GM19397 (cell line): ENCODE data around the gene DHTKD1.
"Not testable (repeated sequence)": the region's sequence is repeated elsewhere in the genome, so short reads cannot be mapped to it uniquely, and the experiment has no call there.

Experiments used
- ATAC-seq: cut with Tn5 transposase; IDR thresholded peaks from one replicate; pipeline ENCODE4 v1.9.1; 2021; ENCODE audit warnings: mild to moderate bottlenecking, moderate library complexity; ENCODE audit not compliant: unreplicated experiment

The DHTKD1 gene

DNA sequence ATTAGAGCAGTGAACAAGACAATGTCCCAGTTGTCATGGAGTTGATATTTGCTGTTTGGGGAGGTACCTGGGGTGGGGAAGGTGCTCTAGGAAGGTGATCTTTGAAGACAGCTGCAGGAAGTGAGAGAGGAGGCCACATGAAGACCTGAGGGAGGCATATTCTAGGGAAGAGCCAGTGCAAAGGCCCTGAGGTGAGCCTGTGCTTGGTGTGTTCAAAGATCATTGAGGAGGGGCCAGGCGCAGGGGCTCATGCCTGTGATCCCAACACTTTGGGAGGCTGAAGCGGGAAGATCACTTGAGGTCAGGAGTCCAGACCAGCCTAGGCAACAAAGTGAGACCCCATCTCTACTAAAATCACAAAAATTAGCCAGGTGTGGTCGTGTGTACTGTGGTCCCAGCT, 75.8 kb downstream of the DHTKD1 start:
- ATAC-seq, result no peak

DNA sequence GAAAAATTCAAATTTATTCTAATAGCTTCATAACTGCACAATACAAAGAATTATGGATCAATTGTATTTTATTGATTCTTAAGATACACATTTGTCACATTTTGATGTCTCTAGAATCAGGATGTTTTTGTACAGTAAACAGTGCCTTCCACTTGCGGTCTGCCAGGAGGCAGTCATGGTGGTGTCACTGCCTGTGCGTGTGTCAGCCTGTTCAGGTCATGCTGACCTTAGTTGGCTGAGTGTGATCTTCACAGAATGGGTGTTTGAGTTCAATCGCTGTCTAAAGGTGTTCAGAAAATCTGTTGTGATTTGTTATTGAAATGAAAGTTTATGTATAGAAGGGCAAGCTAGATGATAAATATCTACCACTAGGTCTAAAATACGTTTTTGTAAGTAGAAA, 81.4 kb downstream of the DHTKD1 start:
- ATAC-seq, result no peak

DNA sequence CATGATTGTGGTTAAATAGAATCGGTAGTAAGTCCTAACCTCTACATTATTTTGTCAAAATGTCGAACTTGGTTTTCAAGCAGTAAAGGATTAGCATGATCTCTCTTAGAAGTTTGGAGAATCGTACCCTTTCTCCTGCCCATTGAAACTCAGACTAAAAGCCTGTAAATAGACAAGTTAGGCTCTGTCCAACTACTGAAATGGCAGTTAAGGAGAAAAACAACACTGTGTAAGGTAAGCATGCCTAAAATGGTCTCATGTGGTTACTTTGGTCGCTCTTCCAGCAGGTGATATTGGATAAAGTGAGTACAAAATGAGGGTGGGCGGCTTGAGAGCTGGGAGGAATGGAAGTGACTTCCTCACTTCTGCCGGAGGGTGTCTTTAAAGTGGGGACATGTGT, 85.8 kb downstream of the DHTKD1 start:
- no peak for ATAC-seq

DNA sequence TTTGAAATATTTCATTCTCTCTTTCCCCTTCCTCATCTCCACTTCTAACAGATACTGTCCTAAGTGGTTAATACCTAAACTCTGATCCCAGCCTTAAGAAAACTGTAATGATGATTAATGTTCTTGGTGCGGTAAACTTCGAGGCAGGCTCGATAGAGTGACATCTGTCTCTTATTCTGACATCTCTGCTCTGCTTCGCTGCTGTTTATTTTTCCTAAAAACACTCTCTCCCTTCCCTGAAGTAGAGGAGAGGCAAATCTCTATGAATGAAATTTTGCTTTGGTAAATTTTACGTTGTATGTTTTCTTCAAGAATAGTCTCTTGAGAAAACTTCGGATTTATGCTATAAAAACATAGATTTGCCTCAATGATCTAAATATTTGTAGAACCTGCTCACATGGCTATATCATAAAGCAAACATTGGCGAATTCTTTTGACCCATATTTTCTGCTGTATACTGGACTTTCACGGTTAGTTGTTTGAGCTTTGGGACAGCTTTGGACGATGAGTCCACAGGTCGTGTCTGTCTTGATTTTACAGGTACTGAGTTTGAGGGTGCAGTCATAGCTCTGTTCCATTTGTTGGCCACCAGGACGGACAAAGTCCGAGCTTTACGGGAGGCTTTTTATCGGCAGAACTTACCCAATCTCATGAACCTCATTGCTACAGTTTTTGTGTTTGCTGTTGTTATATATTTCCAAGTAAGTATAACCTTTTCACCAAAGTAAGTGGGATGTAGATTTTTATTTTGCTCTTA, 87.8 kb downstream of the DHTKD1 start:
- no peak for ATAC-seq

DNA sequence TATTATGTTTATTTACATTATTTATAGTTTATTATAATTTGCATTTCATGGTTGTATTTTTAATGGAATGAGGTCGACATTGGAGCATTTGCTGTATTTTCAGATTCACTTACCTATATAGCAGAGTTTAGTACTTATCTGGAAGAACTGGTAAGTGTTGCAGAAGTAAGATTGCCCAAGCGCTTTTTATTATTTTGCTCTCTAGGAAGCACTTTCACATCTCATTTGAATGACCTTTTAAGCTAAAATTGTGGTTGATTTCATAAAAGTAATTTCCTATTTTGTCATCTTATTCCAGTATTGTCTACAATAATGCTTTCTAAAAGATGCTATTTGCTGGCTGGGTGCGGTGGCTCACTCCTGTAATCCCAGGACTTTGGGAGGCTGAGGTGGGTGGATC, 89.4 kb downstream of the DHTKD1 start:
- no peak for ATAC-seq

DNA sequence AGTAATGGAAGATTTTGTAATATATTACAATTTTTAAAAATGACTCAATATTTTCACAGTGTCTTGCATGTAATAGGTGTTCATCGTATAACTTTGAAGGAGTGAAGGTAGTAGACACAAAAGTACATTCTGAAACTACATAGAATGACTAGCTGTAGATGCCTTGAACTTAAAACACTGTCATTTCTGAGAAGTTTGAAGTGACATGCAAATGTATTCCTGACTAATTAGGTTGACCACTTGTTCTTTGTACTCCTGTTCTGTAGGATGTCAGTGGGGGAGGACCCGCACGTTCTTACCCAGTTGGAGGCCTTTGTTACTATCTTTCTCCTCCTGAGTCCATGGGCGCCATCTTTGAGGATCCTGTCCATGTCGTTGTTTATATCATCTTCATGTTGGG, 91.9 kb downstream of the DHTKD1 start:
- ATAC-seq, result no peak

DNA sequence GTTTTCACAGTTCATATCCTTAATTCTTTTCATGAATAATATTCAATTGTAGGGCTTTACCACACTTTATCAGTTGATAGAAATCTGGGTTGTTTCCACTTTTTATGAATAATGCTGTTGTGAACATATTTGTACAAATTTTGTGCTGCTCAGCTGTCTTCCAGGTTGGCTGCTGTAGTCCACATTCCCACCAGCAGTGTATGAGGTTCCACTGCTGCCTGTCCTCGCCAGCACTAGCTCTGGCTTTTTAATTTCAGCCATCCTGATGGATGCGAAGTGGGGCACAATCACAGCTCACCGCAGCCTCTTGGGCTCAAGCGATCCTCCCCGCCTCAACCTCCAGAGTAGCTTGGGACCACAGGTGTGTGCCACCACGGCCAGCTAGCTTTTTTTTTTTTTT, 94.2 kb downstream of the DHTKD1 start:
- no peak for ATAC-seq

DNA sequence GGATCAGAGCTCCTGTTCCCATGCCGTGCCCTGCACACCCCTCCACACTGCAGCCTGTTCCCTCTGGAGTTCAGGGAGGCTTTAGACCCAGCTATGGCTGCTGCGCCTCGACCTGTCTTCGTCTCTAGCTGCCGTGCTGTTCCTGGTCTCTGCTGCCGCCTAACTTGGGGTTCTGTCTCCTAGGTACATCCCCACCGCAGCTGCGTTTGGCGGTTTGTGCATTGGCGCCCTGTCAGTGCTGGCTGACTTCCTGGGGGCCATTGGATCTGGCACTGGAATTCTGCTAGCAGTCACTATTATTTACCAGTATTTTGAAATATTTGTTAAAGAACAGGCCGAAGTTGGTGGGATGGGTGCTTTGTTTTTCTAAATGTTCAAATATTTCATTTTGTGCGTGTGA, 95.3 kb downstream of the DHTKD1 start:
- ATAC-seq, result no peak

DNA sequence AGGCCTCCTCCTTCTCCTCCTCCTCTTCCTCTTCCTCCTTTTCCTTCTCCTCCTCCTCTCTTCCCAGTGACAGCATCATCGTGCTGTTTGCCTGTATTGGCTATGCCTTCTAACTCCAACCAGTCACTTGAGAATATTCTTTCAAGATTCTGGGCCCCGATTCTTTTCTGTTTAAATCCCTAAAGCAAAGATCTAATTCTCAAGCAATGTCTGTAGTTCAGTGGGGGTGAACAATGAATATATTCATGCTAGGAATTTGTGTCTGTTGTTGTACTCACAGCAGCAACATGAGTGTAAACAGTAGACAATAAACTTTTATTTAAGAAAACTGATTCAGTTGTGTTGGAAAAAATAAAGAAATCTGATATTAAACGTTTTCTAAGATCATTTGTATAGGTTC, 96.3 kb downstream of the DHTKD1 start:
- no peak for ATAC-seq

DNA sequence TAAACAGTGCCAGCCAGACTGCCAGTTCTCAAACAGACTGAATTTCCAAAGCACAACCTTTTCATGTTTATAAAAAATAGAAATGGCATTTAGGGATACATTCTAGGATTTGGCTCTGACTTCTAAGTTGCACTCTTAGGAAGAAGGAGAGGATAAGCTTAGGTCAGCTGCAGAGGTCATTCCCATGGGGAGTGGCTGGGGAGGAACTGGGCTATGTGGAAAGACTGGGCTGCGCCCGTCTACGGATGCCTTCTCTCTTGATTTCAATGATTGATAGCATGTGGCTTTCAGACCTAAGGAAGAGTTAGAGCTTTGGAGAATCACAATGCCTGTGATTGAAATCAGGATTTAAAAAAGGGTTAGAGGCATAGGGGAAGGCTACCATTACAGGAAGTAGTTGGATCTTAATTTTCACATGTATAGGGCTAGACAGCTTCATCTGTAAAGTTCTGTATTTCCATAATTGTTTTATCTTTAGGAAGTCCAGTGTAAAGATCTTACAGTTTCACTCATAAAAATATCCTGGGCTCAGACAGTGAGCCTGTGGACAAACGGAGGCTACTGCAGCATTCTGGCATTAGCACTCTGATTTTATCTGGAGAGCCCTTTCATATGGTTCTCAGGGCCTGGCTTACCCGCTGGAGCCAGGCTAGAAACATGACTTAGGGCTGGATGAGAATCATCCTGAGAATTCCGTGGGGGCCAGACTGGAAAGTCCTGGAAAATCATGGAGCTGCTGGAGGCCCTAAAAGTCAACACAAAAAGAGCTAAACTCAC, 97.4 kb downstream of the DHTKD1 start:
- no peak for ATAC-seq

DNA sequence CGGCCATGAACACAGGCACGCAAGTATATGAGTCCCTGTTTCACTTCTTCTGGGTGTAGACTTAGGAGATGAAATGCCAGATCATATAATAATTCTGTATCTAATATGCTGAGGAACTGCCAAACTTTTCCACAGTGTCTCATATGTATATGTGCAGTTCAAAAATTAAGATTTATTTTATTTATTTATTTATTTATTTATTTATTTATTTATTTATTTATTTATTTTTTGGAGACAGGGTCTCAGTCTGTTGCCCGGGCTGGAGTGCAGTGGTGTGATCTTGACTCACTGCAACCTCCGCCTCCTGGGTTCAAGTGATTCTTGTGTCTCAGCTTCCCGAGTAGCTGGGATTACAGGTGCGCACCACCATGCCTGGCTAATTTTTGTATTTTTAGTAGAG, 102.8 kb downstream of the DHTKD1 start:
- ATAC-seq, result not testable (repeated sequence)
